ENCODE measurements around the gene TXNDC2. TPM values are rescaled to one million over a fixed set of nuclear protein-coding genes. Genes with fewer than 3 reads are reported as not detected.

The TXNDC2 gene
- total RNA-seq, 1 donor from 2014 or later, result not detected

DNA sequence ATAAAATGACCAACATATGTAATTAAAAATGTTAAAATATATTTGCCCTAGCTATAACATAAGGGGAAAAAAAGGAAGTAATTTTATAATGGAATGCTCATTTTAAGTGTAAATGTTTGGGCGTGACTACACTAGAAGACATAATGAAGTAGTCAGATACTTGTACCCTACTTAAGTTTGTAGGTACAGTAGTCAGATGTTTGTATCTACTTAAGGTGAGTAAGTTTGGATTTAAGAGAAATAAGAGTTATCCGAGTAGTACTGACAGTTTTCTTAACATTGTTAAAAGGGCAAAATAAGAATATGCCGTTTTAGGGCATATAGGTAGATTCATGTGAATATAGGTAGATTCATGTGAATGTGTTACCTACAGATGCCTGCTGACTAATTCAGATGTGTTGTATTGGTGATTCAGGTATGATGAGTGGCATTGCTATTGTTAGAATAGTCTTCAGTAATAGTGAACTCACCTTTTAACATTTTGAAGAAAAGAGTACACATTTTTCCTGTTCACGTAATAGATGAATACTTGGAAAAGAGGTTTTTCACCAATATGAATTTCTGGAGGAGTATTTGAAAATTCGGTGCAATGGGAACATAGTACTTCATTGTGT is 43.0 kb downstream of the TXNDC2 start:
- DNase-seq (ENCODE audit: low spot score) (no peak), ATAC-seq (no peak)

DNA sequence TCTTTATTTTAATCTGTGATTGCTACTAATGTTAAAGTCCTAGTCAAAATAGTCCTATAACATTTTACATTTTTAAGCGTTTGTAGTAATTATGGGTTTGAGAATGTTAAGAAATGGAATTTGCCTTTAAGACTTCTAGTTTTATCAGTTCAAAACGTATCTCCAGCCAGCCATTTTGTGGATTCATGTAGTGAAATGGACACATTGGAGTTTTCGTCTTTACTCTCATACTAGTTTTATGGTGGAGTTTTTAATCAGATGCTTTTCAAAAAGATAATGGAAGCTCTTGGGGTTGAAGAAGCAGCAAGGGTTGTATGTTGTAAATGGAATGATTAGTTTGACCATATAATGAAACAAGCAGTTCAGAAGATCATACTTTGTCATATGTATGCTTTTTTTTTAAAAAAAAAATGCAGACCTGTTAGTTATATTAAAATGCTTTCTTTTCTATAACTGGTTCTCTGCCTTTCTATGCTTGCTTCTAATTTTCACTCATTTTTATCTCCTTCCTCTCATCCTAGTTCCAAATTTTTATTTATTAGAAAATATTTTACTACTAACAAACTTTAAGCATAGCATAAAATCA is 44.6 kb downstream of the TXNDC2 start:
- no peak for ATAC-seq
- no peak for DNase-seq (ENCODE audit: low spot score)

DNA sequence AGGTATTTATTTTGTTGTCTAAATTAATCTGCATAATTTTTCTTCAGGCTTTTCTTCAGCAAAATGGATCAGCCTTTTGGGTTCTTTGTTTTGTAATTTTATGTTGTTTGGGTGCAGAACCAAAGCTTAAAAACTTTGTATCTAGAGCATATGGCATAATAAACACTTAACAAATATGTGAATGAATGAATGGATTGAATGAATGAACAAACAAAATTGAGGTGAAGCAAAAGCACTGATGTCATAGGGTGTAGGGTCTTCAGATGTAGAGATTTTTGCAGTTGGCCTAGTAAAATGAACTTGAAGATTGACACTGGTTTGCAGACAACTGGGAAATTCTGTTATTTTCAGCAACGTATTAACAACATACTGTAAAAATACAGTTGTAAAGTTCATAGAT is 45.4 kb downstream of the TXNDC2 start:
- DNase-seq (ENCODE audit: low spot score), result no peak
- no peak for ATAC-seq

DNA sequence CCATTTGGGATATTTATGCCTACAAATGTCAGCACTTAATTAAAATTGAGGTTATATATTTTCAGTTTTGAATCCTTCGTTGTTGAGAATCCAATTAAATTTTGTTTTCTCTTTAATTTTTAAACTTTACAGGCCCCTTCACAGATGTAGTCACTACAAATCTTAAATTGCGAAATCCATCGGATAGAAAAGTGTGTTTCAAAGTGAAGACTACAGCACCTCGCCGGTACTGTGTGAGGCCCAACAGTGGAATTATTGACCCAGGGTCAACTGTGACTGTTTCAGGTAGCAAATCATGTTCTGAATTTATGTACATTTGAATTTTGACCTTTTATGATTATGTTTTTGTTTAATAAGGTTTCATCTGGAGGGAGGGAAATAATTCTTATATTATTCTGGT is 45.9 kb downstream of the TXNDC2 start:
- DNase-seq (ENCODE audit: low spot score) (no peak), ATAC-seq (peak; percentile 81)

DNA sequence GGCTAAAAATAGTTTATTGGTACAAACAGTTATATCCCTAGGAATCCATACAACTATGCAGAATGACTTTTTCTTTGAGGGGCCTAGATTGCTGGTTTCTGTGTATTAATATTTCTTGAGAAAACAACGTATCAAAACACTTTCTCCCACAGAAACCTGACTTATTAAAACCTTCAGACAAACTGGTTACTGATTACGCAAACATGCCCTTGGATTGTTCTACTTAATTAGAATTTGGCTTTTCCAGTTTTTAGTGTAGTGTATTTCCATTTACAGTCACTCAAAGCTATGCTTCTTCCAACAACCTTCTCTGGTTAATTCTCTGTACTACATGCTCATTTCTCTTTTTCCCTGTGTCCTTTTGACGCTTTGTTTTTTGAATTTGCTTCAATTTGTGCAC is 48.1 kb downstream of the TXNDC2 start:
- ATAC-seq (no peak), DNase-seq (ENCODE audit: low spot score) (no peak)

DNA sequence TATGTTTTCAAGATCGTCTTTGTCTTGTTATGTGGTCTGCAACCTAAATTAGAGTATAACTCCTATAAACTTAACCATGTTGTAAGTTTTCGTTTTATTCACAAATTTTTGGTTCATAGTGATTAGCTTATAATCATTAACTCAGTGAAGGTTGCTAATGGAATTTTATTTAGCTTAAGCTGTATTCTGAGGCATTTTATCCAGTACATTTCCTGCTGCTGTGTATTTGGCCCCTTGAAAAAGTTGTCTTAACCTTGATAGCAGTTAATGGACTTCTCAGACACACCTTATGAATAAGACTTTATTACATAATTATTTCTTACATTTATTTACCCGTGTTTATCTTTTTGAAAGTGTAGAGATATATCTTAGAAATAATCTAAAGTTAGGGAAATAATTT is 48.5 kb downstream of the TXNDC2 start:
- ATAC-seq, result no peak
- DNase-seq (ENCODE audit: low spot score), result no peak

Other genes with a start within 250 kb of the TXNDC2 start
- gene RAB31, start 177.7 kb upstream of the TXNDC2 start, total RNA-seq, result 7.8 TPM
- 72.4 TPM for gene VAPA, start 28.0 kb downstream of the TXNDC2 start, total RNA-seq